GM19463 (cell line): Measurements from ENCODE around the gene PRMT3.
"Not testable (repeated sequence)": the region's sequence is repeated elsewhere in the genome, so short reads cannot be mapped to it uniquely, and the experiment has no call there.

Experiments
- ATAC-seq: cut with Tn5 transposase; IDR thresholded peaks from one replicate; pipeline ENCODE4 v1.9.1; 2021; ENCODE audit warnings: mild to moderate bottlenecking, moderate library complexity; ENCODE audit not compliant: unreplicated experiment

PRMT3 gene

DNA sequence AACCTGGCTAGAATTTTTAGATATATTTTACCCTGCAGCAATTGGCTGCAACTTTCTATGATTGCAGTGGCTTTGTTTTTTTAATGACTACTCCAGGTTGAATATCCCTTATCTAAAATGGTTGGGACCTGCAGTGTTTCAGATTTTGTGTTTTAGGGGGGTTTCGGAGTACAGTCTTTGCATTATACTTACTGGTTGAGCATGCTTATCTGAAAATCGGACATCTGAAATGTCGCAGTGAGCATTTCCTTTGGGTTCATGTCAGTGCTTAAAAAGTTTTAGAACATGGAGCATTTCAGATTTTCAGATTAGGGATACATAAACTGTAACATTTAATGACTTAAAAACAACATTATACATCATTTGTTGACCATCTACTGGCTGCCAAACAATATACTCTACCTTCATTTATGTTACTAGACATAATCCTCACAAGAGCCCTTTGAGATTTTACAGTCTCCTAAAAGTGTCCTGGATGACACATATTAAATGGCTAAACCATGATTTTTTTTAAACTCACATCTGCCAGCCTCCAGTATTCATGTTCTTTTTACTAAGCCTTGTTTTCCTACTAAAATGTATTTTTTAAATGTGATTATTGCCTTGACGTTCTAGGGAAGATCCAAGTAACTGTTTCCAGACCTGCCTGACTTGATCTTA is 66.3 kb downstream of the PRMT3 start:
- ATAC-seq: no peak

DNA sequence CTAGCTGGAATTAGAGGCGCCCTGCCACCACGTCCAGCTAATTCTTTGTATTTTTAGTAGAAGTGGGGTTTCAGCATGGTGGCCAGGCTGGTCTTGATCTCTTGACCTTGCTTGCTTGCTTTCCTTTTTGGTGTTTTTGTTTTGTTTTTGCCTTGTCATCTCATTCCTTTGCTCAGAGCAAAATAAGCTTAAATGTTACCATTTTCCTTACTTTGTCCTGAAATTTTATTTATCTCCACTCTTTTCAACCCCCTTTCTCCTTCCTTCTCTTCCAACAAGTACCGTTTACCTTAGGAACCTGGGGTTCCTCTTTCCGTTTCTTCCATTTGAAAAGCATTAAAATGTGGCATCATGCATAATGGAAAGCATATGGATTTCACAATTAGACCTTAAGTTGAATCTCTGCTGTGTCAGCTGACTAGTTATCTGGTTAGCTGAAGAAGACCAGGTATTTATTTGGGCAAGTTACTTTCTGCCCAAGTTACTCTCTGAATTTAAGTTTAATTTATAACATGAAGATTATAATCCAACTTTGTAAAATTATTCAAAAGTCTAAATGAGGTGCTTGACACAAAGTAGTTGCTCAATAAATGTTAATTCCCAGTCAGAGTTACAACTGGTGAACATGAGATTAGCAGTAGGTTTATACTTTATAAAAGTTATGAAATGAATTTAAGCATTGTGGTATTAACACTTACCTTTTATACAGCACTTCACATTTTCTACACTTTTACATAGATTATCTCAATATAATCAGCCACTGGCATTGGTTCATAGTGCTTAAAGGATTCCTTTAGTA is 69.7 kb downstream of the PRMT3 start:
- no peak for ATAC-seq

GRCh38 chr11:20457934-20458680 is 70.6 kb downstream of the PRMT3 start:
- no peak for ATAC-seq

- no peak for ATAC-seq
Observed at GRCh38 chr11:20458905-20459632, 71.6 kb downstream of the PRMT3 start.

DNA sequence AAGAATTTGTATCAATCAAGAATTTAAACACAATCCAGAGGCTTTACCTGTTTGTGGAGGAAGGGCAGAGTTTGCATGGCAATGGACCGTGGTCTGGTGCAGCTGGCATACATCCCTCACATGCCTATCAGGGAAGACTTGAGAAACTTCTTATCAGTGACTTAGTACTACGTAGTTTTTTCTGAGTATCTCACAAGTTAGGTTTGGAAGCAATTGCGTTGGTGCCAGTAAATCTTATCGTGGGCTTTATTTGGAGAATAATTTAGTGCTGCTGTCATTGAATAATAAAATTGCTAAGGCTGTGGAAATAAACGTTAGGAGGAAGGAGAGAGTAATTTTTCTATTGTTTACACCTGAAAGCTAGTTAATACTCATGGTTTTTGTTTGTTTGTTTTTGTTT is 72.3 kb downstream of the PRMT3 start:
- no peak for ATAC-seq

DNA sequence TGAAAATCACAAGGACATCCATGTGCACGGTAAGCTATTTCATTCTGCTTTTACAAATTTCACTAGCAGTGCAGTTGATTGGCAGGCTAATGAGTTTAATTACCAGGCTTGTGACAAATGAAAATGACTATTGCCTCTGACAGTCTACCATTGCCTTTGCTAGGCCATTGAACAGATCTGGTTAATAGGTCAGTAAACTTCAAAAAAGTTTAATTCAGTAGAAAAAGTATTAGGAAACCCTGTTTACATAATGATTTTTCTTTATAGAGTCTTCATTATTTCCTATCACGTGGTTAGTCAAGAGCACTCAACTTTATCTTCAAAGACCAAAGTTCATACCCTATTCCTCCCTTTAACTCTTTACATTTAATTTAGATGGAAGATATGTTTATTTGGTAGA is 77.0 kb downstream of the PRMT3 start:
- ATAC-seq: no peak

DNA sequence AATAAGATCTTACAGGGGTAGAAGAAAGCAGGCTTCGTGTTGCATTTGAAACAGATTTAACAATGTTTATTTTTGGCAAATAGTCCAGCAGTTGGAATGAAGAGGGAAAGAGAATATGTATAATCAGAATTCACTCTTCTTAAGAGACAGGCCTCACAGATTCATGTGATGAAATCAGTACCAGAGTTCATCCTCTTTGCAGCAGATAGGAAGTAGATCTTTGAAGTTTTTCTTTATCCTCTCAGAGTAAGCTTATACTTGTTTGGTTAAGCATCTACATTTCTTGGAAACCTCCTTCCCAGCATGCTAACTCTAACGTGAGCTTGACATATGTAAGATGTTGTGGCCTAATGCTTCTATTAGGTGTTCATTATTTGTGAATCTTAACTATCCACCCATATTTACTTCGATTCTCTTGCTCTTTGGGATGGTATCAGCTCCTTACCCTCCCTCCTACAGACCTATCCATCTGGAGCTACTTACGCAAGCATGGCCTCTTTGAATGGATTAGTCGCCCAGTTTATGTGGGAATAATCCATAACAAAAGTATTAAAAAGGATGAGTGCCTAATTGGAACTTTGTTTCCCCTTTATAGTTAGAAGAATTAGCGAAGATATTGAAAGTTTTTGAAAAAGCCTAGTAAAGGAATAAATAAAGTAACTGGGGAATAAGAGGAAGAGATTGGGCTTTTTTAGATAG is 80.1 kb downstream of the PRMT3 start:
- ATAC-seq: no peak

DNA sequence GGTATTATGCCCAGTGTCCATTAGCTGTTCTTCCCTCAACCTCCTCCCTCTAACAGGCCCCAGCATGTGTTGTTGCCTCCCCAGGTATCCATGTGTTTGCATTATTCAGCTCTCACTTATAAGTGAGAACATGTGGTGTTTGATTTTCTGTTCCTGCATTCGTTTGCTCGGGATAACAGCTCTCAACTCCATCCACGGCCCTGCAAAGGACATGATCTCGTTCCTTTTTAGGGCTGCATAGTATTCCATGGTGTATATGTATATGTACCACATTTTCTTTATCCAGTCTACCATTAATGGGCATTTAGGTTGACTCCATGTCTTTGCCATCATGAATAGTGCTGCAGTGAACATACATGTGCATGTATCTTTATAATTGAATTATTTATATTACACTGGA is 82.8 kb downstream of the PRMT3 start:
- no peak for ATAC-seq

DNA sequence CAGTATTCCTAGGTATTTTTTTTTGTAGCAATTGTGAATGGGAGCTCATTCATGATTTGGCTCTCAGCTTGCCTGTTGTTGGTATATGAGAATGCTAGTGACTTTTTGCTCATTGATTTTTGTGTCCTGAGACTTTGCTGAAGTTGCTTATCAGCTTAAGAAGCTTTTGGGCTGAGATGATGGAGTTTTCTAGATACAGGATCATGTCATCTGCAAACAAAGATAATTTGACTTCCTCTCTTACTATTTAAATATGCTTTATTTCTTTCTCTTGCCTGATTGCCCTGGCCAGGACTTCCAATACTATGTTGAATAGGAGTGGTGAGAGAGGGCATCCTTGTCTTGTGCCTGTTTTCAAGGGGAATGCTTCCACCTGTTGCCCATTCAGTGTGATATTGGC is 84.4 kb downstream of the PRMT3 start:
- ATAC-seq: not testable (repeated sequence)

DNA sequence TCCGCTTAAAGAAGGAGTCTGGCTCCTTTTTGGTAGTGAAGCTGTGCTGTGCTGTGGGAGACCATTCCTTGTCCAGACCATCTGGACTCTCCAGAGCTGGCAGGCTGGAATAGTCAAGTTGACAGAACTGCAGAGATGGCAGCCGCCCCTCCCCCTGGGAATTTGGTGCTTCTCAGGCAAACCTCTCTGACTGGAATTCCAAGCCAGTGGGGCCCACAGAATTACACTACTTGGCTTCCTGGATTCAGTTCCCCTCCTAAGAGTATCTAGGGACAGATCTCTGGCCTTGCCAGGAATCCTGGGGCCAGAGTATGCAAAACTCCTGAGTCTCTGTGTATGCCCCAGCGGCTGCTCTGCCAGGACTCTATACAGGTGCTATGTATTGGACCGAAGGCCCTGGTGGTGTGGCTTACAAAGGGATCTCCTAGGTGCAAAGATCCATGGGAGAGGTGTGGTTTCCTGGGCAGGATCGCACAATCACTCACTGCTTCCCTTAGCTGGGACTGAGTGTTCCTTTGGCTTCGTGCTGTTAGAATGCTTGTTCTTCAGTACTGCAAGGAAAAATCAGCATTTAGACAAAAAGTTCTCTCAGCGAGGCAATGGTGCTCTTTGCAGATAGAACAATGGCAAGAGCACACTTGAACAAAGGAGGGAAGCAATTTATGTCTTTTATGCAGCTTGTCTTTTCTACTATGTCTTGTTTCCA is 86.8 kb downstream of the PRMT3 start:
- no peak for ATAC-seq

GRCh38 chr11:20474882-20475517 is 87.5 kb downstream of the PRMT3 start:
- no peak for ATAC-seq

DNA sequence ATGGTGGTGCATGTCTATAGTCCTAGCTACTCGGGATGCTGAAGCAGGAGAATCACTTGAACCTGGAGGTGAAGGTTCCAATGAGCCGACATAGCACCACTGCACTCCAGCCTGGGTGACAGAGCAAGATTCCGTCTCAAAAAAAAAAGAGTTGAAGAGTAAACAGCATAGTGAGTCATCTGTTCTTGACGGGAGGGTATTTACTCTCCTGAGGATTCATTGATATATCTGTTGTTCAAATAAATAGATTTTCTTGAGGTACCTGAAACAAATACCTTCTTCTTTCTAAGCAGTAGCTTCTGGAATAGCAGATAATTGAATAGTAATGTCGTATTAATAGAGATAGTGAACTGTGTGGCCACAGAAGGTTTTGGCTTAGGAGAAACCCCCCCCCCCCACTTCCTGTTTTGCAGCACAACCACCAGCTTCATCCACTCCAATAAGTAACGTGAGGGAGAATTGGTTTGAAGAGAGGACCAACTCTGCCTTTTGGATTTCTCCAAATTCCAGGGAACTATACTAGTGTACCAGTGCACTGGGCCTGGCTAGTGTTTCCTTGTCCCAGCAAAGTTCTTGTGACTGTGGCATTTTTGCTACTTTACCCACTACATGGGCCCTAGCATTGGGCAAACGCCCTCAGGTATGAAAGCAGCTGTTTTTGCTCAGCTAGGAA is 90.0 kb downstream of the PRMT3 start:
- no peak for ATAC-seq

GRCh38 chr11:20479513-20479912 is 92.0 kb downstream of the PRMT3 start:
- ATAC-seq: no peak

- ATAC-seq: no peak
Observed at GRCh38 chr11:20483931-20484330, 96.4 kb downstream of the PRMT3 start.

- not testable (repeated sequence) for ATAC-seq
Observed at GRCh38 chr11:20484416-20484815, 96.9 kb downstream of the PRMT3 start.

GRCh38 chr11:20488352-20488751 is 100.8 kb downstream of the PRMT3 start:
- ATAC-seq: no peak

DNA sequence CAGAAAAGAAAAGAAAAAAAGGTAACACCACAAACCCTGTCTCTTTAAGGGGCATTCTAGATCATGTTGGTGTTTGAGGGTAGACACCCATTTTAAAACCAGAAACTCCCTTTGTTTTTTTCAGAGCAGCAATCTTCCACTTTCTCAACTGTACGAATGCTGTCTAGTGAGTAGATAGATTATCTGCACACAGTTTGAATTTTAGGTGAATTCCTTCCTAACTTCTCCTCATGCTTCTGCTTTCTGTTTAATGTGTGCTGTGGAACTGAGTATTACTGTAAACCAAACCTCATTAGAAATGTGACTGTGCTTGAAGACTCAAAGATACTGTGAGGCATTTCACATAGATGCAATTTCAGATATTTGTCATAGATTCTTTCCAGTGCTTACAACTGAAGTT is 102.4 kb downstream of the PRMT3 start:
- peak; percentile 87 for ATAC-seq

DNA sequence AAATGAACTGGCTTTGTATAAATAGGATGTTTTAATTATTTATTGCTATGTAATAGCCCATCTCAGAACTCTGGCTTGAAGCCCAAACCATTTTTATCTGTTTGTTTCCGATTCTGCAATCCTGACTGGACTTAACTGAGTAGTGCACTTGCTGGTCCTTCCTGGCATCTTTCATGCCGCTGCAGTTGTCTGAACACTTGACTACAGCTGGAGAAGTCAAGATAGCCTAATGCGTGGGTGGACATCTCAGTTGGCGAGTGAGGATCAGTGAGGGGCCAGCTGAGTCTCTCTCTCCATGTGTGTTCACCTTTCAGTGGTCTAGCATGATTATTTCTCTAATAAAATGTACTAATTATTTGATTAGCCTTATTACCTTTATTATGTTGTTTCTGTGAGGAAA is 105.8 kb downstream of the PRMT3 start:
- ATAC-seq: no peak
